ENCODE results near the gene TTC33.

GRCh38 chr5:40755407-40756365 is at the start of gene TTC33:
- no peak; the same call in 1 of the 2 replicates for TF ChIP-seq ZSCAN29 (CRISPR knock-in tag; conservative IDR thresholded peaks at IDR 0.05)
- TF ChIP-seq HCFC1 (IDR thresholded peaks at IDR 0.05; ENCODE audit: low read depth, low read length), result peak; percentile 97
- TF ChIP-seq ZBTB1 (CRISPR knock-in tag; IDR thresholded peaks at IDR 0.05; ENCODE audit: borderline replicate concordance), result no peak
- no peak for TF ChIP-seq ZNF660 (CRISPR knock-in tag; IDR thresholded peaks at IDR 0.05; ENCODE audit: borderline replicate concordance, low read depth)
- TF ChIP-seq ZNF354B (CRISPR knock-in tag; IDR thresholded peaks at IDR 0.05), result no peak
- TF ChIP-seq FOXO4 (CRISPR knock-in tag; conservative IDR thresholded peaks at IDR 0.05), result no peak
- no peak for TF ChIP-seq ZNF142 (CRISPR knock-in tag; IDR thresholded peaks at IDR 0.05)
- TF ChIP-seq RXRB (CRISPR knock-in tag; IDR thresholded peaks at IDR 0.05; ENCODE audit: borderline replicate concordance), result peak; percentile 39; the same call in 1 of the 2 replicates
